Measurements from ENCODE around the gene PHF2. TPM values are rescaled to one million over a fixed set of nuclear protein-coding genes. Genes with fewer than 3 reads are reported as not detected.
A peak's percentile ranks its signal among the peaks of the same experiment; 100 is the strongest.

Gene PHF2
- total RNA-seq, 1 experiment from 2014 or later = 16.7 TPM

DNA sequence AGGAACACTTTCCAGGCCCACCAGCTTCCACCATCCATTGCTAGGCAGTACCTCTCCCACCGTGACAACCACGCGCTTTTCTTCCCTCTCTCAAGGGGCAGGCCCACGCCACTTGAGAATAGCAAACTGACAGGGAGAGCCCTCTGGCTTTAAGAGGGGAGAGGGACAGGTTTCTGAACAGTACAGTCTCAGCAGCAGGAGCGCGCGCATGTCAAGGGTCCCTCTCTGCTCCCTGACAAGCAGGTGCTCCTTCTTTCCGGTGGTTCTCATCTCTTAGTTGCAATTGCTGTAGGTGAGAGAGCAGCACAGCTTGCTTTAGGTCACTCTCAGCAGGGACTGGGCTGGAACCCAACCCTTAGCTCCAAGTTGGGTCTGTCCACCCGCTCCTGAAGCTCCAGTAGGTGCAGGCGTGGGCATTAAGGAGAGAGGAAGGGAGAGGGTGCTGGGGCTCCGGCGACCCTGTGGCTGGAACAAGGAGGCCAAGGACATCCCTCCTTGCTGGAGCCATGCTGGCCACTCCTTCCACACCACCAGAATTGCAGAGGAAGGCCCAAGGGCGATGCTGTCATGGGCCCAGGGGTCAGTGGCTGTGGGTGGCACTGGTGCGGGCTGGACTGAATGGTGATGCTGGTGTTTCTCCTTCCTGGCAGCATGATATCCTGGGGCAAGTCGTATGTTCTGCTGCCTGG, 9.0 kb upstream of the PHF2 start:
- no peak for DNase-seq (ENCODE audit: low read depth)

GRCh38 chr9:93568169-93568568, 8.2 kb upstream of the PHF2 start:
- no peak for DNase-seq (ENCODE audit: low read depth)

DNA sequence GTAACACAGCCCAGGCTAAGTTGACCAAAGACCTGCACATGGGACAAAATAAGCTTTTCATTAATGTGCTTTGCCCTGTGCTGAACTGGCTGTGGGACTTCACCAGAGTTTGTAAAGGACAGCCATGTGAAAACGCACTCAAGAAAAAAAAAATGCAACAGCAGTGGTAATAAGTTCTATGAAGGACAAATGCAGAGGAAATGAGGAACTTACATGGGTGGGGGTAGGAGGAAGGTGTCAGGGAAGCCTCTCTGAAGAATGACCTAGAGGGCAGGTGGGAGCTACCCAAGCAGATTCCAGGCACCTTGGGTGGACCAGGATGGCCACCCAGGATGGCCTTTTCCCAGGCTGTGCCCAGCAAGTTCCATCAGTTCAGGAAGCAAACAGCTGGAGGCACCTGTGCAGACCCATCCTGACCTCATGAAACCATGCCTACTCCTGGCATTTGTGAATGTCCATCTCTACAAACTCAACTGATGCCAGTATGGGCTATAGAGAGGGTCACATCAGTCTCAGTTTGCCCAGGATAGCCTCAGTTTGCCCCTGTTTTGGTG, 6.7 kb upstream of the PHF2 start:
- no peak for DNase-seq (ENCODE audit: low read depth)

GRCh38 chr9:93572221-93572620, 4.2 kb upstream of the PHF2 start:
- no peak for DNase-seq (ENCODE audit: low read depth)

- DNase-seq (ENCODE audit: low read depth) = no peak
Observed at GRCh38 chr9:93572636-93573515, 3.5 kb upstream of the PHF2 start.

DNA sequence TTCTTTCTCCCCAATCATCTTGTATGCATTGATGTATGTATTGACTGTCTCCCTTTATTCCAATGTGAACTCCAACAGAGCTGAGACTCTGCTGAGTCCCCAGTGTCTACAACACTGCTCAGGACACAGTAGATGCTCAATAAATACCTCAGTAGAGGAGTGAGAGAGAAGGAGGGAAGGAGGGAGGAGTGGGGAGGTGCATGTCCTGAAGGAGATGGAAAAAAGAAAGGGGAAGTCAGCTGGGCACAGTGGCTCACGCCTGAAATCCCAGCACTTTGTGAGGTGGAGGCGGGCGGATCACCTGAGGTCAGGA, 2.9 kb upstream of the PHF2 start:
- no peak for DNase-seq (ENCODE audit: low read depth)

DNA sequence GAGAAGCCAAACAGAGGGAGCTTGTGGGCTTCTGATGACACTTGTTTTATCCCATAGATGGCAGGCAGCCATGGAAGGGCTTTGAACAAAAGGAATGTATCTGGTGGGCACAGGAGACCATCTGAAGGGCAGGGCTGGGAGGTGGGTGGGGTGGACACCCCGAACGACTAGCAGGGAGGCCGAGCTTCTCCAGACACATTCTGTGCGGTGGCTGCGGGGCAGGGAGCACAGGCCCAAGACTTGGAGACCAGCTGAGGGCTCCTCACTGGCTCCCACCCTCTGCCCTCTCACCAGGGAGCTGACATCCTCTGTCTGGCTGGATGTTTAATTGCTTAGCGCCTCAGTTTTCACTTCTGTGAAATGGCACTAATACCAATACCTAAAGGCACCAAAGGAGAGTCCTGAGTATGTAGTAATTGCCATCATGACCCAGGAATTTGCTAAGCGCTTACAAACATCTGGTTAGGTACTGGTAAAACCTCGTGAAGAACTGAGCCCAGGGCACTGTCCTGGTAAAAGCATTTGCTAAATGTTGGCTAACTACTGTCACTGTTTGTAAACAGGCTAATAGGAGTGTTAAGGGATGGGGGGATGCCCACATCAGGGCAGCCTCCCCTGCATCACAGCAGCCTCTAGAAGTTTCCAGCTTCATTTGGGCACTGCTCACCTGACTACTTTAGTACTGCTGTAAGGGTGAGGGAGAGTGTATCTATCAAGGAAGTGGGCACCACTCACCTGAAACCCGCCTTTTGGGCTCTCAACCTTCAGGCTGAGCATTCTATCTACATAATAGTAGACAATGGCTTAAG, 2.1 kb upstream of the PHF2 start:
- no peak for DNase-seq (ENCODE audit: low read depth)

- DNase-seq (ENCODE audit: low read depth) = no peak
Observed at GRCh38 chr9:93574900-93575795, 1.2 kb upstream of the PHF2 start.

DNA sequence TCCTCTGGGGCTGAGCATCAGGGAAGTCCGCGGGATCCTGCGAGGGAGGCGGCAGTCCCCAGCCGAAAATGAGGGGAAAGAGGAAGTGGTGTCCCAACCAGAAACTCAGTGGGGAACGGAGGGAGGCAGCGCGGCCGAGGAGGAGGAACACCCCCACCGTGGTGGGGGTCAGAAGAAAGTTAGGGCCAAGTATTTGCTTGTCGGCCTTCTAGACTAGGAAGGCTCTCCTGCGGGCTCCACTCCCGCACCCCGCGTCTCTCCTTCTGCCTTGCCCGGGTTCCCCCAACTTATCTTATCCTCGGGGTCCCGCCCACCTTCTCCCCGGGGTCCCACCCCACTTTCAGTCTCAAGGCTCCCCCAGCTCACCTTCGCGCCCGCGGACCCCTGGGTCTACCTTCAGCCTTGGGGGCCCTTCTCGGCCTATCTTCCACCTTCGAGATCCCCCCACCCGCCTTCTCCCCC, 557 bp upstream of the PHF2 start:
- no peak for DNase-seq (ENCODE audit: low read depth)

DNA sequence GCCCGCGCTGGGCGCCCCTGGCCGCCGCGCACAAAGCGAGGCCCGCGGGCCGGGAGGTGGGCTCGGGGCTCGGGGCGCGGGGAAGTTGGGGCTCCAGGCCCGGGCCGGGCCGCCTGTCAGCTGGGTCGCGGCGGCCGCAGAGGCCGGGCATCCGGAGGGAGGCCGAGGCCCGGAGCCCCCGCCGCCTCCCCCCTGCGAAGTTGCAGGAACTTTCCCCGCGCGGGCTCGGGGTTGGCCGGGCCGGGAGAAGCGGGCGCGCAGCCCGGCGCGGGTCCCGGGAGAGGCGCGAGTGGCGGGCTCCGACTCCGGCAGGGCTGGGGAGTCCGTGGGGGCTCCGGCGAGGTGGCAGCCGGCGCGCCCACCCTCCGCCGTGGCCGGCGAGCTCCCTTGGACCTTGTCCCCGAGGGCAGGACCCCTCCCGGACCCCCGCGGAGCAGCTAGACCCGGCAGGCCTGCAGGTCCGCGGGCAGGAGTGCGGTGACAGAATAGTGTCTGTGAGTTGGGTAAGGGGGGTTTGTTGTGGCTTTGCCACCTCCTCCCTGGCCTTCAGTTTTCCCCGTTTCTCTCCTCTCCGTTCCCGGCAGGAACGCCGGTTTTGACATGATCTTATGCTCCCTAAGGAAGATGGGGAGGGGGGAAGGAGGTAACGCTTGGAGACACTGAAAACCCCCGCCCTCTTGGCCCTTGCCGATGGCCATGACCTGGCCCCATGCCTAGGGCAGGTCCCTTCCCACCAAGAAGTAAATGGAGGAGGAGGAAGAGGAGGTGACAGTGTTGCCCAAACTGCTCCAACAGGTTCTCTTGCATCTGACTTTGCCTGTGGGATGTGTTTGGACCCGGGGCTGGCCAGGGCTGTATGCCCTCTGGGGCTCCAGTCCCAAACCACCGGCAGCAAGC, 942 bp downstream of the PHF2 start:
- DNase-seq (ENCODE audit: low read depth) = no peak

DNA sequence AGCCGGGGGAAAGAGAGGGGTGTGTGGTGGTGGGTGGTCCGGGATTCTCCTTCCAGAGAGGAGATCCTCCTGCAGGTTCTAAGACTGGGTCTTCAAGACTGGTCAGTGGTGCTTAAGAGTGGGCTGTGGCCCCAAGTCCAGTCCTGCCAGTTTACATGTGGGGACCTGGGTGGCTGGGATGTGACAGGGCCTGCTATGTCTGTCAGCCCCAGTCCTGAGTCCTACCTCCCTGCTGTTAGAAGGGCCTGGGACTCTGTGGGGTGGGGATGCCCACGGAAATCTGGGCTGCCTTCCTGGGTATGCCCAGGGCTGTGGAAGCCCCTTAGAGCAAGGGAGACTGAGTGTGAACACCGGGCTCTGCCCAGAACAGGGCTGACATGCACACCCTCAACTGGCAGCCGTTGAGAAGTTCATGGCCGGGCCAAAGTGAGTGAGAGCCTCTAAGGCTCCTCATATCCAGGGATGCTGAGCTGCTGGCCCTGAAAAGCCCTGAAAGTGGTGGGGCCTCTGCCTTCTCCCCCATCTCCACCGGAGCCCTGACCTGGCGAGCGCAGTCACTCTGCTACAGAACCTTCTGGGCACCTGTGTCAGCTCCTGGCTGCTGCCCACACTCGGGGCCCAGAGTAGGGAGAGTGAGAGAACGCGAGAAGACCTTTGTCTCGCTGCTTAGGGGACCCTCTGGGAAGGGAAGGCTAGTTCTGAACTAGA, 1.7 kb downstream of the PHF2 start:
- DNase-seq (ENCODE audit: low read depth) = no peak

- DNase-seq (ENCODE audit: low read depth) = no peak
Observed at GRCh38 chr9:93578844-93579243, 2.5 kb downstream of the PHF2 start.

GRCh38 chr9:93579711-93580516, 3.5 kb downstream of the PHF2 start:
- DNase-seq (ENCODE audit: low read depth) = no peak

- no peak for DNase-seq (ENCODE audit: low read depth)
Observed at GRCh38 chr9:93580654-93581380, 4.4 kb downstream of the PHF2 start.

DNA sequence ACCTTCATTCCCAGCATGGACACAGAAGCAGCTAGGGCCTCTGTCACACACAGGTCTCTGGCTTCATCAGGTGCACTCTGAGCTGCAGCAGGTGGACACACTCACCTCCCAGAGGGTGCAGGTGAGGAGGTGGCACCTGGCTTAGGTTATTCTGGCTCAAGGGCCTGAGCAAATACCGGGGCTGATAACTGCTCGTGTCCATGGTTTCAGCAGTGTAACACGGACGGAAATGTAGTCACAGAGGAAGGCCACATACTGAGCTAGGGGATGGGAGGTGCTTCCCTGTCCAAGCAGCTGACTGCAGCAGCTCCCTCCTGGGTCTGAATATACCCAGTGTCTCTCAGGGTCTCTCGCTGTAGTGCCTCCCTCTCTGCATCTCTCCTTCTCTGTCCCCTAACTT, 5.7 kb downstream of the PHF2 start:
- no peak for DNase-seq (ENCODE audit: low read depth)

DNA sequence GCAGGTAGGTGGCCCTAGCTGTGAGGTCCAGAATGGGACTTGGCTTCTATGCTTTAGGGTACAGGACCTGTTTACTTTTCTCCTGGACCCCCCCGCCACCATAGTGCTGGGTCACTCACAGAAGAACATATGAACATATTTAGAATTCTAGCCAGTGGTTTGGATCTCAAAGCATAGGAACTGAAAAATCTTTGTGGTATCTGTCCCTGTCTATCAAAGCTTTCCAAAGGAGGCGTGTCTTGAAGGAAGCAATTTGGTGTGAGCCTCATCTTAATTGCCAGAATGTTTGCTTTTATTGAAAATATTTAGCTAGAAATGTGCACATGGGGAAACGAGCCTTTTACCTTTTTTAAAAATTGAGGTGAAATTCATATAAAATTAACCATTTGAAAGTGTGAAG, 6.2 kb downstream of the PHF2 start:
- DNase-seq (ENCODE audit: low read depth) = peak; percentile 50

DNA sequence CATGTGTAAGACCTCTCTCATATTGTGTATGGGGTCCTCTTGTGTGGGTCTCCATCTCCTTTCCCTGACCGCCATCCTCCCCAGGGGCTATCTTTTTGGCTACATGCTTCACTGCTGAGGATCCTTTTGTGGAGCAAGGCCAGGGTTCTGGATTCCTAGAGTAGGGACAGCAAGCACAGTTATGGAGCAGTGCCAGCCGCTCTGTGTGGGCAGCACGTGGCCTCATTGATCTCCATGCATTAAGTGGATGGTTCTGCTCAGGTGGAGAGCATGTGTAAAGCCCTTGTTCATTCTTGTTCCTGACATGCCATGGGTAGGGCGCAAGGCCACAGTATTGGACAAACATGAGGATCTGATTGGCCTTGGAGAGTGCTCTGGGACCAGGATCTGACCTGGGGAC, 8.9 kb downstream of the PHF2 start:
- no peak for DNase-seq (ENCODE audit: low read depth)

DNA sequence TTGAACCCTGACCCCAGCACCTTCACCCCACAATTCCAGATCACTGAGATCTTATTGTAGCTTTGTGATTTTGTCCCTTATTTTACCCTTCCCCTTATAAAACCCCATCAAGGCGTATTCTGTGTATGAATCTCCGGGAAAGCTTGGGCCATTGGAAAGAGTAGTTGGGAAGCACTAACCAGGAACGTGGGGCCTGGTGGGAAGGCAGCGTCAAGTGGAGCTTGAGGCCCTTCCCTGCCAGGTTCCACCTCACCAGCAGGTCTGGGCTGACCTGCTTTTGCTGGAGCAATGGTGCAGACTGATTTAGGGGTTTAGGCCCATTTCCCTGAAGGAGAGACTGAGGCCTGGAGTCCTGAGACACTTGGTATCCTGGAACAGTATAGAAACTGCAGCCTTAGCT, 9.3 kb downstream of the PHF2 start:
- no peak for DNase-seq (ENCODE audit: low read depth)
